HL-60/S4 treated with phorbol 12-myristate 13-acetate at 8.2 ng/mL for 4 days and 3 days (cell line): ENCODE data around the gene SHPK.
"Not testable (repeated sequence)": the region's sequence is repeated elsewhere in the genome, so short reads cannot be mapped to it uniquely, and the experiment has no call there.

Source experiments
- in situ Hi-C: fragments of 300-500 bp; cut with MboI; formaldehyde crosslinking; loops from 2 replicates; pipeline ENCODE4 v1.15.0; 2022; ENCODE audit warnings: low sequenced_read_pairs

SHPK gene

DNA sequence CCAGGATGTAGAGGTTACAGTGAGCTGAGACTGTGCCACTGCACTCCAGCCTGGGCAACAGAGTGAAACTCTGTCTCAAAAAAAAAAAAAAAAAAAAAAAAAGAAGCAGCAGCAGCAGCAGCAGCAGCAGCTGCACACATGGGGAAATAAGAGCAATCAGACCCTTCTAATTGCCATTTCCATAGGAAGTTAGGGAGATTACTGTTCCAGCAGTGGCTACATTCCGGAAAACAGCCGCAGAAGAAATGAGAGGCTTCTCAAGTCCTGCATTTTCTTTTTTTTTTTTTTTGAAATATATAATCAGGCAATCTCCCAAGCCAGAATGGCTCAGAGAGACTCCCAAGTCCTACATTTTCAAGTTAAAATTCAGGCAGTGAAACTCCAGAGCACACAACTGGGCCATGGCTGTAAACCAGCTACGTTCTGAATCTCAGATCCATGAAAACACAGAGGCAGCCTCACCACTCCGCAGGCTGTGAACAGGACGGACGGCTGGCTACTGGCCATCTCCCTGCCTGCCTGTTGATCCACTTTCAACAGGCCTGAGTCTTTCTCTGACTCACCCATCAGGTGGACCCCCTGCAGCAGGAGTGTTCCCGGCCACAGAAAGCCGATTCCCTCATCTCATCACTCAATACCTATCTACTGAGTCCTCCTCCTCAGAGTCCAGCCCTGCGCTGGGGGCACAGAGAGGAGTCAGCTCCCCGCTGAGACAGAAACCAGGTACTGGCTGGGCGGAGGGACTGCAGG is 41.8 kb downstream of the SHPK start:
- in situ Hi-C loops, result no loop called here

DNA sequence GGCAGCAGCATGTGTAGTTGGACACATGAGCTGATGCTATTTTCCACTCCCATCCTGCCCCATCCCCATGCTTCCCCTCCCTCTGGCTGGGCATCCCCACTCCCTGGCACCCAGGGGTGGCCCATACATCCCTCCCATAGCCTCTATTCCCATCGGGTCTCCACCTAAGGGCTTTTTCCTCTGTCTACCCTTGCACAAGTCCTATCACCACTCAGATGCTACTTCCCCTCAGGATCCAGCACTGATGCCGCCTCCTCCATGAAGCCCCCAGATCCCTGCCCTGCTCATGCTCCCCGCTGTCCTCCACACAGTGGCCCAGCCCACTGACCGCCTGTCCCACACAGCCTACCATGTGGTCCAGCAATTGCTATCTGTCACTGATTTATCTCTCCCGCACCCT is 42.7 kb downstream of the SHPK start:
- in situ Hi-C loops, result no loop called here

DNA sequence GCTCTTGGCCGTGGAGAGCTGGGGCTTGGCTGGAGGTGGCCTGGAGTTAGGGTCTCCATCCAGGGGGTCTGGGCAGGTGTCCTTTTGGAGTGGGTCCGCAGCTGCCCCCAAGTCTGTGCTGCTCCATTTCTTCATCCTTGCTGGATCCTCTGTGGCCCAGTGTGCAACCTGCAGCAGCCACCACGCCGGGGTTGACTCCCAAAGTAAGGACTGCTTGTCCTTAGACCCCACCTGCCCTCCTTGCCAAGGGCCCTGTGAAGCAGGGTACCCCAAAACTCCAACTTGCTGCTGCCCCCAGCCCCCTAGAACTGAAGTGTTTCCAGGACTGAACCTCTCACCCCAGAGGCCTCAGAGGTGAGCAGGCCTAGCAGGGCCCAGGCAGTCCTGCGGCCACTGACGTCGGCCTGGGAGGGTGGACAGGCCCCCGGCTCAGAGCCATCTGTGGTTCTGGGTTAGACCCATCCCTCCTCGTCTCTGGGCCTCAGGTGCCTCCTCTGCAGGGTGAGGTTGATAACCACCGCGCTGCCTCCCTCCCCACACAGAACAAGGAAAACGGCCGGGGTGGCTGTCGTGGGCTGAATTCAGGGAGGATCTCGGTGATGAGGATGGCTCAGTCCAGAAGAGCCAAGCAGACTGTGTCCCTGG is 43.7 kb downstream of the SHPK start:
- in situ Hi-C loops, result no loop called here

DNA sequence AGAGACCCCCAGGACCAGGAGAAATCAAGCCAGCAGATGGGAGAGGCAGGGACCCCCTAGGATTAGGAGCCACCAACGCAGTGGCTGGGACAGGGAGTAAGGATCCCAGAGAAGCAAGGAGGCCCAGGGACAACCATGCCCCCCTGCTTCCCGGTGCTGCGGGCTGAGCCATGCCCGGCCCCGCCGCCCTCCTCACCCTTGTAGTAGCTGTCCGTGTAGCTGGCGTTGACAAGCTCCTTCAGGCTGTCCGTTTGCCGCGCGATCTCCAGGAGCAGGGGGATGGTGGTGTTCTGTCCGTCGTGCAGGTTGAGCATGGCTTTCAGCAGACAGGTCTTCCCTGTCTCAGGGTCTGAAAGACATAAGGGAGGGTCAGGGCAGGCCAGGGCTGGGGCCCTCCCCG is 45.3 kb downstream of the SHPK start:
- in situ Hi-C loops, result no loop called here

DNA sequence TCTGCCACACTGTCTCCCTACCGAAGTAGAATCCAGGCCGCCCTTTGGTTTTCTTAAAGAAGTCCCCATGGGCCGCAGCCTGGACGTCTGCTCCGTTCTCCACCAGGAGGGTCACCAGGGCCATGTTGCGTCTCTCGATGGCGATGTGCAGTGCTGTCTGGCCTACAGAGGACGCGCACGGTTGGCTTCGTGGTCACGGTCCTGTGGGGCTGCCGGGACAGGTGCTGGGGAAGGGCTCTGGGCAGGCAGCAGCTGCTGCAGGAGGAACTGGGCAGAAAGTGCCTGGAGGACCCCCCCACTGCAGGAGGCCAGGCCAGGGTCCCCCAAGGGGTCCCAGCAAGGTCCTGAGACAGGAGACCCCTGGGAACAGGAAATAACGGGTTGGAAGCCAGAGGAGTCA is 45.8 kb downstream of the SHPK start:
- in situ Hi-C loops, result no loop called here

DNA sequence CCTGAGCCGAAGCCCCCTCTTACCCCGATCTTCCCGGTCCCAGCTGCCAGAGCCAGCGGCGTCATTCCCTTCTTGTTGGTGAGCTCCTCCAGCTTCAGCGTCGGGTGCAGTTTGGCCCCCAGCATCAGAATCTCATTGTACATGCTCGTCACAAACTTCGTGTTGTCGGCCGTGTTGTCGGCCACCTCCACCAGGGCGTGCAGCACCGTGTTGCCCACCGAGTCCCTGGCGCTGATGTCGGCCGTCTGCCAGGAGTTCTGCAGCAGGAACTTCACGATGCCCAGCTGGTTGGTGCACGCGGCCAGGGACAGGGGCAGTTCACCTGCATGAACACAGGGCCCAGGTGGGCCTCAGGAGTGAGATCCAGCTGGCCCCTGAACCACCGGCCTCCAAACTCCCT is 46.3 kb downstream of the SHPK start:
- in situ Hi-C loops, result no loop called here

DNA sequence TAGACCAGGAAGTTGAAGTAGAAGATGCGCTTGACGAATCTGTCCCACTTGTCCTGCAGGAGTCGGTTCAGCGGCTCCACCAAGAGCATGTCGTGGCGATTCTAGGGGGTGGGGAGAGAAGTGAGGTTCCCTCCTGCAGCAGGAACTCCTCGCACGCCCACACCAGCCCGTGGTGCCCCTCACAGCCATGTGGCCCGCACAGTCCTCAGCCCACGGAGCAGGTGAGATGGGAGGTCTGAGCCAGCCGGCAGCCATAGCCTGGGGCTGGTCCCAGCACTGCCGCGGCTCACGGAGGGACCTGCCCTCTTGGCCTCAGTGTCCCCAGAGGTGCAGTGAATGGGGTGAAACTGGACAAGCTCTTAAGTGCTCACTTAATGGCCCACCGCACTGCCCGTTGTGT is 50.2 kb downstream of the SHPK start:
- in situ Hi-C loops, result no loop called here

DNA sequence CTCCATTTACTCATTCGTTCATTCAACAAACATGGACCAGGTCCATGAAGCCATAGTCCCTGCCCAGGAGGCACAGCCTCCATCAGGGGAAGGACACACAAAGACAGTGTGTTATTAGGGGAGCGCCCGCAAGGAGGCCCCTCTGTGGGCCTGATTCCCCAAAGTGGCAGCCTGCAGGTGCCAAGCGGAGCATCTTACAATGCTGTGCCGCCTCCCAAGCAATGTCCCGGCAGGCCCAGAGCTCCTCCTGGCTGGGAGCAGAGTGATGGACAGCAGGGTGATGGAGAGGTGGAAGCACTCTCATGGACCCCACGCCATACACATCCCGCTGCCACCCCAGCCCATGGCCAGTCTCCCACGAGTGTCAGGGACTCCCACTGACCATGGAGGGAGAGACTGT is 52.6 kb downstream of the SHPK start:
- in situ Hi-C loops, result no loop called here

DNA sequence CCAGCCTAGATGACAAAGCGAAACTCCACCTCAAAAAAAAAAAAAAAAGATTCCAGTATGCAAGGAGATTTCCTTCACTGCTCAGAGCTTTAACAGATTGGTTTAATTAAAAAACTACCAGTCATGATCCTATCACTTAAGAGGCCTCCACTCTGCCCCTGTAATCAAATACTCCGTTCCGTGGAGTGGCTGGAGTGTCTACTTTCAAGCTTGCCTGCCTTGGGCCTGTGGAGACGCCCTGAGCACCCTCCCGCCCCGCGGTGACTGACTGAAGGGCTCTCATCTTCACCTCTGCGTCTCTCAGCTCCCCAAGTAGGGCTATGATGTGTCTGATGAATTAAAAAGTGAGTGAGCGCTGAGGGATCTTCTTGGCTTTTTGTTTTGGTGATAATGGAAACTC is 53.1 kb downstream of the SHPK start:
- in situ Hi-C loops, result no loop called here

DNA sequence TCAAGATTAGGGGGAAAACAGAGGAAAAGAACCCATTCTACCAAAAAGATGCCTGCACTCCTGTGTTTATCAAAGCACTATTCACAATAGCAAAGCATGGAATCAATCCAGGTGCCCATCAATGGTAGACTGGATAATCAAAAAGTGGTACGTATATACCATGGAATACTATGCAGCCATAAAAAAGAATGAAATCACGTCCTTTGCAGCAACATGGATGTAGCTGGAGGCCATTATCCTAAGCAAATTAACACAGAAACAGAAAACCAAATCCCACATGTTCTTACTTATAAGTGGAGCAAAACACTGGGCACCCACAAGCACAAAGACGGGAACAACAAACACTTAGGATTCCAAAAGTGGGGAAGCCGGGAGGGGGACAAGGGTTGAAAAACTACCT is 57.4 kb downstream of the SHPK start:
- in situ Hi-C loops, result not testable (repeated sequence)

DNA sequence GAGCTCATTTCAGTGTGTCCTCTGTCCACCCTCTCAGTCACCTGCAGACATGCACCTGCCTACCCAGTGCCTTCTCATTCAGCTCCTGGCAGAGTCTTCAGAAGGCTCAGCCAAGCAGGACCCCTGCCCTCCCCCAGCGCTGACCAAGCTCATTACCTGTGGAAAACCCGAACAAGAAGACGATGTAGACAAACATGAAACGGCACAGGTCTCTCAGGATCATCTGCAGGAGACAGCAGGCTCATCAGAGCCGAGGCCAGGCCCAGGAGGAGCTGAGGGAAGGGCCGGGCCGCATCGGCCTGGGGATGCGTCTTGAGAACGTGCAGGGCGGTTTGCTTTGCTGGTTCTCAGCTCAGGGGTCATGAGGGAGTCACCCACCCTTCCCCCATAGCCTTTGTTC is 59.1 kb downstream of the SHPK start:
- in situ Hi-C loops, result no loop called here

DNA sequence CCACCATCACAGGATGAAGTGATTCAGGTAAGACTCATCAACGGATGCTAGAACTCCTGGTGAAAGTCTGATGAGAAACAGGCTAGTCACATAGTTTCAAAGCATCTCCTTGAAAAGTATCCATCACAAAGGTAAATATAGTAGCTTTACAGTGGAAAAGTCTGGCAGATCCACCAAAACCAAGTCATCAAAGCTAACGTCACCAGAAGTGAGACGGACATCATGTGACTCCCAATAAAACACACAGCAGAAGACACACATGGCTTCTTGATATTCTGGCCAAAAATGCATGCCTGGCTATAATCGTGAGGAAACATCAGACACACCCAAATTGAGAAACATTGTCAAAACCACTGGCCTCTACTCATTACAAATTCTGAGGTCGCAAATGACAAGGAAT is 60.5 kb downstream of the SHPK start:
- in situ Hi-C loops, result no loop called here

DNA sequence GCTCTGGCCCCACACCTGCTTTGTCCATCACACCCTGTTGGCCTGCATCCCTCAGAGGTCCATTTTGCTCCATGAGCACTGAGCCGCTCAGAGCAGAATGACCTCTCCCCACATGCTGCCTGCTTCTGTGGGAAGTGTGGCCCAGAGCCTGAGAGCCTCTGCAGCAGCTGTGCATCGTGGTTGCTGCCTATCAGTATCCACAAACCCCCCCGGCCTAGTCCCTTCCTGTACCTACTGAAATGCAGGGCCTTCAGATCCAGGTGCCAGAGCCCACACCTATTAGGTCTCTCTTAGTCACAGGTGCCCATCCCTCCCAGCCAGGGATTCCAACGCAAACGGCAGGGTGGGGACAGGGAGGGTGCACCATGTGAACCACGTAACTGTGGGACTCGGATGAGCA is 61.8 kb downstream of the SHPK start:
- in situ Hi-C loops, result no loop called here

DNA sequence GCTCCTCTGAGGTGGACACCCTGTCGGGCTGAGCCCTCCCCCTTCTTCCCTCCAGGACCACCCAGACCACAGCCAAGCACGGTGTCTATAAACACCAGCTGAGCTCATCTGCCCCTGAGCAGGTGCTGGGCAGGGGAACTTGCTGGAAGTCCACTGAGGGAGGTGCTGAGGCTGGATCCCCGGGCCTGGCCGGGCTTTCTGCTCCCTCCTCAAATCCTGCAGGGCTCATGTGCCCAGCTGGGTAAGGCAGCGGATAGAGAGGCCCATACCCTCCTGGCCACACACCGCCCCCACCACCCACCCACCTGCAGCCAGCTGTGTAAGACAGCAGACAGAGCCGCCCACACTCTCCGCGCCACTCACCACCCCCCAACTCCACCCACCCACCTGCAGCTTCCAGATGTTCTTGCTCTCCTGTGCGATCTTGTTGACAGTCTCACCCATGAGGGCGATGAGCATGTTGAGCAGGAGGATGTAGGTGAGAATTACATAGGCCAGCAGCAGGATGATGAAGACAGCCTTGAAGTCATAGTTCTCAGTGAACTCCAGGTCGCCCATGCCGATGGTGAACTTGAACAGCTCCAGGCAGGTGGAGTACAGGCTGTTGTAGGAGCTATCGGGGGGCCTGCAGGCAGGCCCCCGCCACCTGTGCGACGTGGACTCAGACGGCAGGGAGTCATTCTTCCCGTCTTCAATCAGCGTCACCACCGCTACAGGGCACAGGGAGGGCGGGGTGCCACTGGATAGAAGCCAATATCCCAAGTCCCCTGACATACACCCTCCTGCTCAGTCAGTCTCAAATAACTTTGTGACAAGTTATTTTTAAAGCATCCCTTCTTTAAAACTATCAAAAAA is 62.6 kb downstream of the SHPK start:
- in situ Hi-C loops, result no loop called here

DNA sequence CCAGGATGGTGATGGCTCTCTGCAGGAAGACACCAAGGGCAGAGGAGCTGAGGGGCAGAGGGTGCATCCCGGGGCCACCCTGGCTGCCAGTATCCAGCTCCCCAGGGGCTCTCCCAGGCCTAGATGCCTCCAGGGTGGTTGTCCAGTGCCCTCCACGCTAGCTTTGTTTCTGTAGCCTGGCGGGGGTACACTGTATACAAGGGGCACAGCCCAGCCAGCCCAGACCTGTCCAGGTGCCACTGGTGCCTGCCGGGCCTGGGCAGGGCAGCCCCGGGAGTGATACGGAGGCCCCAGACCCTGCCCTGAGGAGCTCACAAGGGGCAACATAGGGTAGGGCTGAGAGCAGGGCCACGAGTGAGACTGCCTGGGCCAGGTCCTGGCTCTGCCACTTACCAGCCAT is 63.8 kb downstream of the SHPK start:
- in situ Hi-C loops, result no loop called here

DNA sequence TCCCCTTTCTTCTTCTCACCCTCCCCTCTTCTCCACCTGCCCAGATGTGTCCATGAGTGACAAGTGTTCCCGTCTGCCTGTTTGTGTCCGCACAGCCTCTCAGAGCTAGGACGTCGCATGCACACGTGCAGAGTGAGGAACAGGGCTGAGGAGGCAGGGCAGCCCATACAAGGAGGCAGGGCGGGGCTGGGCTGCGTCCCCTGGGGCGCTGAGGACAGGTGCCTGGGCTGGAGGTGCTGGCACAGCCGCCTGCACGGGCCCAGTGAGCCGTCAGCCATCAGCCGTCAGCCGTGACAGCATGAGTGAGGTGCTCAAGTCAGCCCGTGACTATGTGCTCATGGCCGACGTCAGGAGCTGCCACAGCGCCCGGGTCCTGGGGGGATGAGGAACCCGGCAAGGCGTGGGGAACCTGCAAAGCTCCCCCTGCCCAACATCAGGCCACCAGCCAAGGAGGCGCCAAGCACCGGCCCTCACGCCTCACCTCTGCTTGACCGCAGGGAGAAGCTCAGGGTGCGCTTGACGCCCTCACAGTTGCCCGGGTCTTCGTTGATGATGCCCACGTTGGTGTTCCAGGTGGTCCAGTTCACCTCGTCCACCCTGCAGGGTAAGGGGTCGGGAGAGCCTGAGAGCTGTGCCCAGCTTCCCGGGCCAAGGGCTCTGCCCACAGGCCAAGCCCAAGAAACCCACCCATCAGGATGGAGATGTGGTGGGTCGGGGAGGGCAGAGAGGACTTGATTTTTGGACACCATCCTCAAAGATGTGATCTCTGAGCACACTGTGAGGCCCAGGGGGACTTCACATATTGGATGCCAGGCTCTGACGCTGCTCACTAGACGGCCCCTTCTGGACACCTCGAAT is 64.8 kb downstream of the SHPK start:
- in situ Hi-C loops, result no loop called here

DNA sequence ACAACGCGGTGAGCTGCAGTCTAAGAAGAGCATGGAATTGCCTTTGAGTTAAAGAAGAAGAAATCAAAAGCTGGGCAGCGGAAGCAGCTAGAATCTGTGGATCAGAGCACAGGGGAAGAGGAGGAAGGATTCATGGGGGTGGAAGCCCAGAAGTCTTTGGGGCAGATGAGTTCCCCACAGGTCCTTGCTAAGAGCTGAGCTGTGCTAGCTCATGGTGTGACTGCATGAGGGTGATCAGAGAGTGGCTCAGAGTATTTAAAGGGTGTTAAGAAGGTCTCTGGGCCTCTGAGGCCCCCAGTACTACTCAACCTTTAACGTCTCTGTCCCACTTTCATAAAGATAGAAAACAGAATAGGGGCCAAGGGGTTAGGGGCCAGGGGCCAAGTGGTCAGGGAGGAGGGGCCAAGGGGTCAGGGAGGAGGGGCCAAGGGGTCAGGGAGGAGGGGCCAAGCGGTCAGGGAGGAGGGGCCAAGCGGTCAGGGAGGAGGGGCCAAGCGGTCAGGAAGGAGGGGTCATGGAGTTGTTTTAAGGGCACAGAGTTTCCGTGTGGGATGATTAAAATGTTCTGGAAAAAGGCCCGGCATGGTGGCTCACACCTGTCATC is 66.4 kb downstream of the SHPK start:
- in situ Hi-C loops, result no loop called here

DNA sequence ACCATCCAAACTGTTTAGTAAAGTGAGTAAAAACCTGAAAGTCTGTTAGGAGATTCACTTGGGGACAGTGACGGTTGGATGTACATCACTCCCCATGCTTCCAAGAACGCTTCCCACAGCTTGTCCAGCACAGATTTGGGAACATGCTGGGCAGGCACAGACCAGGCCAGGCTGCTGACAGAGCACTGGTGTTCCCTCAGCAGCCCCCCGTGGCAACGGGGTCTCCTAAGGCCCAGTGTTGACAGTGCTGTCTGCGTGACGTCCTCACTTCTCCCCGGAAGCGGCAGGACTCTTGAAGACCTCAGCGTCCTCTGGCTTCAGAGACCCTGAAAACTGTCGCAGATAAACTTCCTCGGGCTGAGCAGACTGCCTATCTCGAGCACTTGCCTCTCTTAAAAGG is 69.5 kb downstream of the SHPK start:
- in situ Hi-C loops, result no loop called here

DNA sequence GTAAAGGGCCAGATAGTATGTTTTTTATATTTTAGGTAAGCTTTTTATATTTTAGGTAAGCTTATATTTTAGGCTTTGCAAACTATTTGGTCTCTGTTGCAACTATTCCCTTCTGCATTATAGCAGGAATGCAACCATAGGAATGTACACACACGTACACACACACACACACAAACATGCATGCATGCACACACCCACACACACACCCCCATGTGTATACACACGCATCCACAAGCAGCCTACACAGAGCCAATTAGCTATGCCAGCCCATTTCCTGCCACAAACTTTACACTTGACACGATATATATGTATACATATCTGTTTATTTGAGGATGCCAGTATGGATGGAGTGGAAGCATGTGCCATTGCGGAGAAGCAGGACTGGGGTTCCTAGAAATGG is 70.9 kb downstream of the SHPK start:
- in situ Hi-C loops, result no loop called here

DNA sequence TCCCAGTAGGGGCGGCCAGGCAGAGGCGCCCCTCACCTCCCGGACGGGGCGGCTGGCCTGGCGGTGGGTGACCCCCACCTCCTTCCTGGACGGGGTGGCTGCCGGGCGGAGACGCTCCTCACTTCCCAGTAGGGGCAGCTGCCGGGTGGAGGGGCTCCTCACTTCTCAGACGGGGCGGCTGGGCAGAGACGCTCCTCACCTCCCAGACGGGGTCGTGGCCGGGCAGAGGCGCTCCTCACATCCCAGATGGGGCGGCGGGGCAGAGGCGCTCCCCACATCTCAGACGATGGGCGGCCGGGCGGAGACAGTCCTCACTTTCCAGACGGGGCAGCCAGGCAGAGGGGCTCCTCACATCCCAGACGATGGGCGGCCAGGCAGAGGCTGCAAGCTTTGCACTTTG is 71.8 kb downstream of the SHPK start:
- in situ Hi-C loops, result not testable (repeated sequence)

DNA sequence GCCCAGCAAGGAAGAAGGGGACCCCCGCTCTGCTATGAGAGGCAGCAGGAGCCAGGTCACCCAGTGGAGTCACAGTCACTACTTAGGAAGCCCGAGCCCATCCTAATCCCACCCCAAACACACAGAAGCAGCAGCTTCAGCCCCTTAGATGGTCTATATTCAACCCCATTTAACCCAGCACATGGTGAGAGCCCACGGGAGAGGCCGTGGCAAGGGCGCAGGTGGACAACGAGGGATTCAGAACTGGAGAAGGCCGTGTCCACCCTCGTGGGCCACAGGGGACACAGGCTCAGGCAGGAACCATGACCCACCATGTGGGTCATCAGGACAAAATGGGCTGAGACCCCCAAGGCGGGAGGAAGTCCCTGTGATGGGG is 76.8 kb downstream of the SHPK start:
- in situ Hi-C loops, result no loop called here
